Prostate gland (tissue), 2 donors: ENCODE data around the gene VGF.

Source experiments
- CTCF ChIP-seq, 4 experiments: fragments of 200-600 bp in 2 of 4; fragments of 450-650 bp in 2 of 4; sonication (generic) in 2 of 4; IDR thresholded peaks; 1 replicate in 3 of 4; 2 replicates in 1 of 4; pipeline ENCODE4 v1.5.1; 2016 to 2019; ENCODE audit warnings: antibody characterized with exemption in 4 of 4, mild to moderate bottlenecking in 2 of 4, moderate library complexity in 2 of 4
- POLR2A ChIP-seq: fragments of 450-650 bp; IDR thresholded peaks from one replicate; pipeline ENCODE4 v1.6.1; 2016; ENCODE audit warnings: antibody characterized with exemption, mild to moderate bottlenecking
- POLR2AphosphoS5 ChIP-seq: sonication (generic); formaldehyde crosslinking; IDR thresholded peaks from one replicate; pipeline ENCODE4 v1.6.1; 2017; ENCODE audit warnings: antibody characterized with exemption

DNA sequence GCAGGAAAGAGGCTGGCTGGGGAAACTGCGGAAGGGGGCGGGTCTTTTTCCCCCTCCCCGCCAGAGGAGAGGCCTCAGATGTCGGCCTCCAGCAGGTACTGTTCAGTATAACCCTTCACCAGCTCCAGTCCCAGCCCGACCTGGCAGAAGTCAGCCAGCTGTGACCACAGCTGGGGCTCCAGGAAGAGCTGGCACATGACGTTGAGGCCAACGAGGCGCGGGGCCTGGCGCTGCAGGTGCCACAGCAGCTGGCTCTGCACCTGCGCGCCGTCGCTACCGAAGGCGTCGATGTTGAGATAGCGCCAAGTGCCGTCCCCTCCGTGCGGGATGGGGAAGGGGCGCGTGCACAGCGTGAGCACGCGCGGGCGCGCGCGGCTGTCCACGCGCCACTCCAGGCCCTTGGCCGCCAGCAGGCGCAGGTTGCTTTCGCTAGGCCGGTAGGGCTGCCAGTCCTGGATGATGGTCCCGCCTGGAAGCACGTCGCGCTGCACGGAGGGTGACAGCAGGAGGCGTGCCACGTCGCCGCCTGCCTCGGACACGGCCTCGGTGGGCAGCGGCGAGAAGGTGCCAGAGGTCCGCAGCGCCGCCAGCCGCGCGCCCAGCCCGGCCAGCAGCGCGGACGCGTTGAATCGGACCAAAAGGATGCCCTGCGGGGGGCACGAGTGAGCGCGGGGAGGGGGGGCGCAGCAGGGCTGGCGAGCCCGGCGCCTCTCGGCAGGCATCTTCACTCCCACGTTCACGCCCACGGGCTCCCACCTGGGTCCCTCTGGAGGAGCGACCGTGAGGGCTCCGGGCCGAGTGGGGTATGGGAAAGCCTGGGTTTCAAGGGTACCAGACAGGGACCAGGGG, 6.9 kb upstream of the VGF start:
- TF ChIP-seq POLR2AphosphoS5 (no peak), CTCF (IDR thresholded peaks at IDR 0.05) (no peak), POLR2A (no peak)
